Loucy (cell line): ENCODE results near the gene MRPL22.

ENCODE experiments used
- H2AFZ ChIP-seq: fragments of 200-600 bp; sonication (generic); 2 replicates; pipeline ENCODE4 v1.6.0; 2016; ENCODE audit warnings: antibody characterized with exemption, mild to moderate bottlenecking, low read length, moderate library complexity
- H3F3A ChIP-seq: fragments of 200-600 bp; 2 replicates; pipeline ENCODE4 v1.6.0; 2016; ENCODE audit warnings: antibody characterized with exemption, low read depth, mild to moderate bottlenecking
- H3K27me3 ChIP-seq: fragments of 200-600 bp; sonication (generic); 2 replicates; pipeline ENCODE4 v1.6.1; 2014; ENCODE audit warnings: low read length, mild to moderate bottlenecking; ENCODE audit not compliant: insufficient read depth, poor library complexity, severe bottlenecking
- H3K36me3 ChIP-seq: fragments of 200-600 bp; sonication (generic); 2 replicates; pipeline ENCODE4 v1.6.1; 2016; ENCODE audit warnings: low read length; ENCODE audit not compliant: insufficient read depth
- H3K4me1 ChIP-seq: fragments of 200-600 bp; sonication (generic); 2 replicates; pipeline ENCODE4 v1.5.1; 2014; ENCODE audit warnings: low read length, mild to moderate bottlenecking; ENCODE audit not compliant: insufficient read depth, poor library complexity, severe bottlenecking
- H3K4me2 ChIP-seq: fragments of 200-600 bp; sonication (generic); 2 replicates; pipeline ENCODE4 v1.6.0; 2014; ENCODE audit warnings: antibody characterized with exemption, low read length, low read depth, mild to moderate bottlenecking; ENCODE audit not compliant: poor library complexity, severe bottlenecking
- H3K4me3 ChIP-seq: fragments of 200-600 bp; sonication (generic); 2 replicates; pipeline ENCODE4 v1.5.1; 2014; ENCODE audit warnings: low read length, mild to moderate bottlenecking, mixed read lengths; ENCODE audit not compliant: poor library complexity, severe bottlenecking
- H3K79me2 ChIP-seq: fragments of 200-600 bp; sonication (generic); 2 replicates; pipeline ENCODE4 v1.6.1; 2014; ENCODE audit warnings: low read length; ENCODE audit not compliant: insufficient read depth
- H3K9ac ChIP-seq: fragments of 200-600 bp; sonication (generic); 2 replicates; pipeline ENCODE4 v1.6.0; 2014; ENCODE audit warnings: mild to moderate bottlenecking, low read depth, low read length, moderate library complexity; ENCODE audit not compliant: poor library complexity, severe bottlenecking
- H3K9me2 ChIP-seq: fragments of 200-600 bp; sonication (generic); replicated peaks from 2 replicates; pipeline ENCODE4 v1.6.1; 2016; ENCODE audit warnings: low read depth, low read length, mixed read lengths
- H3K9me3 ChIP-seq: fragments of 200-600 bp; sonication (generic); 2 replicates; pipeline ENCODE4 v1.6.1; 2014; ENCODE audit warnings: mild to moderate bottlenecking, antibody characterized with exemption, low read length, low read depth; ENCODE audit not compliant: insufficient read depth
- H4K20me1 ChIP-seq: fragments of 200-600 bp; sonication (generic); 2 replicates; pipeline ENCODE4 v1.6.0; 2014; ENCODE audit warnings: antibody characterized with exemption, low read length, mild to moderate bottlenecking; ENCODE audit not compliant: insufficient read depth, poor library complexity, severe bottlenecking
- CTCF ChIP-seq: fragments of 200-600 bp; sonication (generic); conservative IDR thresholded peaks from 2 replicates; pipeline ENCODE4 v1.5.1; 2014; ENCODE audit warnings: mild to moderate bottlenecking, antibody characterized with exemption, low read length
- EZH2phosphoT487 ChIP-seq: fragments of 200-600 bp; IDR thresholded peaks from 2 replicates; pipeline ENCODE4 v1.6.1; 2018; ENCODE audit warnings: antibody characterized with exemption, mild to moderate bottlenecking, moderate library complexity, borderline replicate concordance

MRPL22 gene

GRCh38 chr5:154945695-154946301 is 4.9 kb downstream of the MRPL22 start:
- TF ChIP-seq EZH2phosphoT487 (no peak), CTCF (peak; percentile 54)
- Histone ChIP-seq H3K9me3 (no peaks in the 10 kb centered on the region), H4K20me1 (peaks cover 10% of the 10 kb centered on the region), H3K4me2 (peak overlapping the region; percentile 50), H3K4me1 (peaks cover 6% of the 10 kb centered on the region), H3K9me2 (no peaks in the 10 kb centered on the region), H3K36me3 (no peaks in the 10 kb centered on the region), H3K9ac (no peak overlapping the region), H3K4me3 (no peak overlapping the region), H3K27me3 (no peaks in the 10 kb centered on the region), H2AFZ (no peak overlapping the region), H3F3A (no peaks in the 10 kb centered on the region), H3K79me2 (peaks cover 48% of the 10 kb centered on the region)

GRCh38 chr5:154947778-154948177 is 6.9 kb downstream of the MRPL22 start:
- Histone ChIP-seq H3K36me3 (no peaks in the 10 kb centered on the region), H3K9me2 (no peaks in the 10 kb centered on the region), H3K4me2 (no peak overlapping the region), H4K20me1 (peaks cover 6% of the 10 kb centered on the region), H3F3A (no peaks in the 10 kb centered on the region), H3K27me3 (no peaks in the 10 kb centered on the region), H3K4me1 (peaks cover 1% of the 10 kb centered on the region), H3K79me2 (peaks cover 33% of the 10 kb centered on the region), H3K9ac (no peak overlapping the region), H2AFZ (no peak overlapping the region), H3K9me3 (no peaks in the 10 kb centered on the region), H3K4me3 (no peak overlapping the region)
- TF ChIP-seq CTCF = no peak
- no peak for TF ChIP-seq EZH2phosphoT487

- H4K20me1 ChIP-seq = peaks cover 6% of the 10 kb centered on the region
- no peaks in the 10 kb centered on the region for H3K9me3 ChIP-seq
- H3K36me3 ChIP-seq = no peaks in the 10 kb centered on the region
- H3K9ac ChIP-seq = no peak overlapping the region
- no peaks in the 10 kb centered on the region for H3K9me2 ChIP-seq
- H3K4me2 ChIP-seq = no peak overlapping the region
- TF ChIP-seq EZH2phosphoT487 (no peak), CTCF (no peak)
- H3K4me1 ChIP-seq = no peaks in the 10 kb centered on the region
- H3K27me3 ChIP-seq = no peaks in the 10 kb centered on the region
- H2AFZ ChIP-seq = no peak overlapping the region
- H3K79me2 ChIP-seq = peaks cover 28% of the 10 kb centered on the region; the same call in 1 of the 2 replicates
- no peak overlapping the region for H3K4me3 ChIP-seq
- H3F3A ChIP-seq = no peaks in the 10 kb centered on the region
Measured at GRCh38 chr5:154948313-154948712, 7.4 kb downstream of the MRPL22 start.
